SW 1271 (cell line): ENCODE results near the gene OR10A3.

ENCODE experiments used
- DNase-seq, 2 experiments: peaks; one replicate each; lab custom pipeline; 2025; lab: John Stamatoyannopoulos, UW

The OR10A3 gene

GRCh38 chr11:7892840-7893254 lies 48.7 kb downstream of the OR10A3 start:
- peak in 1 of 2 experiments; percentile 65 for DNase-seq

GRCh38 chr11:7892059-7892699 lies 49.3 kb downstream of the OR10A3 start:
- DNase-seq, result no peak

GRCh38 chr11:7890417-7891172 lies 50.9 kb downstream of the OR10A3 start:
- no peak for DNase-seq

- no peak for DNase-seq
Measured at GRCh38 chr11:7889985-7890384, 51.5 kb downstream of the OR10A3 start.
